HG02763 (cell line): Measurements from ENCODE around the gene CPPED1.

ENCODE experiments used
- ATAC-seq: cut with Tn5 transposase; IDR thresholded peaks from one replicate; pipeline ENCODE4 v1.9.1; 2021; ENCODE audit warnings: mild to moderate bottlenecking, moderate library complexity; ENCODE audit not compliant: unreplicated experiment

The CPPED1 gene

GRCh38 chr16:12613131-12613991, 190.3 kb downstream of the CPPED1 start:
- no peak for ATAC-seq

GRCh38 chr16:12612598-12613101, 191.0 kb downstream of the CPPED1 start:
- ATAC-seq = no peak

GRCh38 chr16:12611916-12612597, 191.6 kb downstream of the CPPED1 start:
- no peak for ATAC-seq

- no peak for ATAC-seq
Measured at GRCh38 chr16:12611006-12611477, 192.6 kb downstream of the CPPED1 start.

- no peak for ATAC-seq
Measured at GRCh38 chr16:12609937-12610699, 193.6 kb downstream of the CPPED1 start.
